ENCODE results near the gene INAFM2.

Gene INAFM2

GRCh38 chr15:40287505-40287904, 36.0 kb upstream of the INAFM2 start:
- DNase-seq (ENCODE audit: low read depth in 3 of 3, low spot score in 1 of 3), result no peak

GRCh38 chr15:40287968-40288367, 35.5 kb upstream of the INAFM2 start:
- DNase-seq (ENCODE audit: low read depth in 3 of 3, low spot score in 1 of 3), result no peak

DNA sequence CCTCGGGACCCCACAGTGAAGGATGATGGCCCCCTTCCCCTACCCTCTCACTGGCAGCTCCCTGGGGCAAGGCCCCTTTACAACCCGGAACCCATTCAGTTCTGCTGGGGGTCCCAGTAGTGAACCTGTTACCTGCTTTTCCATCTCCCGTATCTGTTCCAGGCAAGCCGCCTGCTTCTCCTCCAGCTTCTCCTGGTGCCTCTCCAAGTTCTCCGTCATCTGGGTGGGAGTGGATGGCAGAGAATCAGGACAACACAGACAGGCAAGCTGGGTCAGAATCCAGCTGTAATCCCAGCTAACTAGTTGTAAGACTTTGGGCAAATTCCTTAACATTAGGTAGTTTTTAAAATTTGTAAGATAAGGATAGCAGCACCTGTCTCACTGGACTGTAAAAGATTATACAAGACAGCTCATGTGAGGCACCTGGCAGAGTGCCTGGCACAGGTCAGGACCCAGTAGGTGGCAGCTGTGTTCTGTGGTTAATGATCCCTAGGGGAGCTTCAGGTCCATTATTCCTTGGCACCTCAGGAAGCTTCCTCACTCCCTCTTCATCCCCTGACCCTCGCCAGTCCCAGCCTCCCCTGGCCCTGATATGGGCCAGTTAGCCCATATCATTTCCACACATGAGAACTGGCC, 34.2 kb upstream of the INAFM2 start:
- no peak for DNase-seq (ENCODE audit: low read depth in 3 of 3, low spot score in 1 of 3)

DNA sequence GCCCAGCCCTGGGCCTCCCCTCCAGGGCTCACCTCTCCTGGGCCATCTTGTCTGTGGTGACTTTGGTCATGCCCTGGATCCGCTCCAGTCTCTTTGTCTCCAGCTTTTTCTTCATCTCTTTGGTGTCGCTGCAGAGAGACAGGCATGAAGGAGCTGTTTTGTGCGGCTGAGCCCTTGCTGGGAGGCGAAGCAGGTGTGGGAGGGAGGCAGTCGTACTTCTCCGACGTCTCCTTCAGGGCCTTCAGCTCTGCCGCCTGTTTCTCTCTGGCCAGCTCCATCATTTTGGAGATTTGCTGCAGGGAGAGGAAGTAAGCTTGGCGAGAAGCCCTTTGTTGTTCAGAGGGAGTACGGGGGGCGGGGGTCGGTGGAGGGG, 33.0 kb upstream of the INAFM2 start:
- DNase-seq (ENCODE audit: low read depth in 3 of 3, low spot score in 1 of 3), result no peak

GRCh38 chr15:40290918-40291574, 32.4 kb upstream of the INAFM2 start:
- no peak for DNase-seq (ENCODE audit: low read depth in 3 of 3, low spot score in 1 of 3)

GRCh38 chr15:40292246-40292645, 31.2 kb upstream of the INAFM2 start:
- no peak for DNase-seq (ENCODE audit: low read depth in 3 of 3, low spot score in 1 of 3)

- DNase-seq (ENCODE audit: low read depth in 3 of 3, low spot score in 1 of 3), result no peak
Observed at GRCh38 chr15:40293006-40293405, 30.5 kb upstream of the INAFM2 start.

DNA sequence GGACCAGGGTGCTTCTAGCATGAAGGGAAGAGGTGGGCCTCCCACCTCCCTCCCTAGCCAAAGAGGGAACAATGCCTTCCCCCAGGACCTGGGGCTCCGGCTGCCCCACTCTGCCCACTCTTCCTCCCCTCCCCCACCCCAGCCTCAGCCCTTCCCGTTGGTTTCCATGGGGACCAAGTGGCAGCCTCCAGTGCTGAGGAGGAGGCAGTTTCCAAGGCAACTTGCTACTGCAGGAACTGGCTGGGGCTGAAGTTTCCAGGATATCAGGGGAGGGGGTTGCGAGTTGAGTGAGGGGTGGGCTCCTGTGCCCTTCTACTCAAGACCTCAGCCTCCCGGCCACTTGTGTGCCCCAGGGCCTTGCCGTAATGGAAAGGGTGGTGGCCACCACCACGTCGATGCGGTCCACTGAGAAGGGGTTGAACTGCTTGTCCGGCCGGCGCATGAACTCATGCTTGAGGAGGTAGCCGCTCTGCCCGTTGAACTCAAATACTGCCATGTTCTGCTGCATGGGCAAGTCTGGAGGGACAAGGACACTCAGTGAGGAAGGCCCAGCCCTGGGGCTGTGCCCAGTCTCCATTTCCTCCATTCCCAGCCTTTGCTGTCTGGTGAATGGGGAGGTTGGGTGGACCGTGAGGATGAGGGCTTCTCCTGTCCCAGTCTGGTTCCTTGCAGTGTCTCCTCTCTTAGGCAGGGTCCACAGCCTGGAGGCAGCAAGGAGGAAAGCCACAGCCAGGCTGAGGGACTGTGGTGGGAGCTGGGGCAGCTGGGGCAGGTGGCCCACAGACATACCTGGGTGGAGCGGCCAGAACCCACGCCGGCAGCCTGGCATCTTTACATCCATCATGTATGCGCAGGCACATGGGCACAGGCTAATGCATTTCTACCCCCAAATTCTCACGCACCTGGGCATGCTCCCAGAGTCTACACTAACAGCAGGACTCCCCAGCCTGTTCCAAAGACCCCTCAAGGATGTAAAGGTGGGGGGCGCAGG, 29.3 kb upstream of the INAFM2 start:
- no peak for DNase-seq (ENCODE audit: low read depth in 3 of 3, low spot score in 1 of 3)

DNA sequence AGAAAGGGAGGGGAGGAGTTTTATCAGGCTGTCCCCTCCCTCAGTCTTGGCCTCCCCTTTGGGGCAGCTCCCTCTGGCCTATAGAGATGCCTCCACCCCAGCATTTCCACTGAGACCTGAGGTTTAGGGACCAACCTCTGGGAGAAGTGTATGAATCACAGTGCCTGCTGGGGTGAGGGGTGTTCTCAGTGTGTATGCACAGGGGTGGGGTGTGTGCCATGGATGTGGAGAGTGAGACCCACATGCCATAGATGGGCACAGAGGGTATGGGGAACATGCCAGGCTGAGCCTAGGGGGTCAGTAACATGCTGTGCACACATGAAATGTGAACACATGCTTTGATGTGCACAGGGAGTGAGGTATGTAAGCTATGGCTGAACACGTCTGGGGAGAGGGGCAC, 28.2 kb upstream of the INAFM2 start:
- DNase-seq (ENCODE audit: low read depth in 3 of 3, low spot score in 1 of 3), result no peak

DNA sequence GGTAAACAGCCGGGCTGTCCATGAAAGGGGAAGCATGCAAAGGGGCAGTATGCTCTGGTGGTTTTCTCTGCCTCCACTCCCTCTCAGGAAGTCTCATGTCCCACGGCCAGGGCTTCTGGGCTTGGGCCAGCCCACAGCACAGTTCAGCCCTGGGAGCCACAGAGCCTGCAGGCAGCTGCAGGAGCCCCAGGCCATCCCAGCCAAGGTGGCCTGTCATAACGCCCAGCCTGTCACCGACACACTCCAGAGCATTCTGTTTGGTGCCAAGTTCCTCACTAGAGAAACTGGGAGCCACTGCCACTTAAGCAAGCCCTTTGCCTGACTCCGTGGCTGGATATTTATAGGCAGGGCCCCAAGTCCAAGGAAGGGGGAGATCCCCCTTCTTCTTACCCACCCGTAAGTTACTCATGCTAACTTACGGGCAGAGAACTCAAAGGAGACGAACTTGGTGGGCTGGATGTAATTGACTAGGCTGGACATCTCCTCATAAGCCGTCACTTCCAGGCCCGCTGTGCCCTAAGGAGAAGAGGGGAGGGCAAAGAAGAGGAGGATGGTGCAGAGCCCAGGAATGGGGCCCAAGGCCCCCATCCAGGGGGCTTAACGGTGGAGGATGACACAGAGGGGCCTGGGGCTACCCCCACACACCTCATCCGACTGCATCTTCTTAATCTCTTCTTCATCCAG, 27.5 kb upstream of the INAFM2 start:
- DNase-seq (ENCODE audit: low read depth in 3 of 3, low spot score in 1 of 3), result no peak

DNA sequence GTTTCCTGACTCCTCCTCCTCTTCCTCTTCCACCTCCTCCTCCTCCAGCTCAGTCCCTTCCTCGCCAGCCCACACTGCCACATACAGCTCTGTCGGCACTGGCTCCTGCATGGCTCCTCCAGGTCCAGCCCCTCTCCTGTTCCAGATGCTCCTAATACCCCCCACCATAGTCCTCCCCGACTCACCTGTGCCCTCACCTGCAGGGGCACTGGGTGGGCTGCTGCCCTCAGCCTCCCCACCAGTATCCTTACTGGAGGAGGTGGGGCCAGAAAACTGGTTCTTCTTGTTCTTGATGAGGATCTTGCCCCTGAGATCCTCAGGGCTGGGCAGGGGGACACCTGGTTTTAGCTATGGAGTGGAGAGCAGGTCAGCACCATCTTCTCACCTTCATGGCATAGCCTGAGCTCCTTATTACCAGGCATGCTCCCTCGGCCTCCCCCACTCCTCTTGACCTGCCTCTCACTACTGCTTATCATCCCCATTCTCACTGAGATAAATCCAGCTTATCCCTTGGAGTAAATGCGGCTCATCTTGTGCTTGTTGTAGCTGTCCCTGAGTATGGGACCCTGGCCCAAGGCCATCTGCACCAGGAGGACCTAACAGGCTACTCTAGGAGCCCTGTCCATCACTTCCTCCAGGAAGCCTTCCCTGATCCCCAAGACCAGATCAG, 26.8 kb upstream of the INAFM2 start:
- no peak for DNase-seq (ENCODE audit: low read depth in 3 of 3, low spot score in 1 of 3)

- no peak for DNase-seq (ENCODE audit: low read depth in 3 of 3, low spot score in 1 of 3)
Observed at GRCh38 chr15:40297356-40297755, 26.1 kb upstream of the INAFM2 start.

DNA sequence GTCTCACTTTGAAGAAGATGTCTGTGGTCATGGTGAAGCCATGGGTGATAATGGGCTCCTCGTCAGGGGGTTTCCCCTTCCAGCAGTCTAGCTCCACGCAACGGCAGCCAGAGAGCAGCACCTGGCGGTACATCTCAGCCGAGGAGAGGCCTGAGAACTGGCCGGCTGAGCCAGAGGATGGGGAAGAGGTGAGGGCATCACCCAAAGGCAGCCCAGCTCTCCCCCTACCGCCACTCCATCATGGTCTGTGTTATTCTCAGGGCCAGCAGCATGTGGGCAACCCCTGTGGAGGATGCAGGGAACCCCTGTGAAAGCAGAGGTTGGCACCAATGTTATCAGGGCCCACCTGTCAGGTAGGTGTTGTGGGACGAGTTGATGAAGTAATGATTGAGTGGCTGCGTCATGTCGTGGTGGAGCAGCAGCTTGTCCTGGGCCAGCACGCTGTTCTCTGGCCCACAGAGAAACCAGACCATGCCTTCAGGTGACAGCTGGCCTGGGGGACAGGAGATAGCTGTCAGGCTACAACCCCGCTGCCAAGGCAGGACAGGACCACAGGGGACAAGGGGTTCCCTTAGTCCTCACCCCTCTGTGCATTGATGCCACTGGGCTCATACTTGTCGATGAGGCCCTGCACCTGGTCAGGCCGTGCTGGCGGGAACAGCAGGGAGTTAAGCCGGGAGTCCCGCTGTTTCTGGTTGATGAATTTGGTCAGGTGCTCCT, 25.1 kb upstream of the INAFM2 start:
- DNase-seq (ENCODE audit: low read depth in 3 of 3, low spot score in 1 of 3), result no peak

DNA sequence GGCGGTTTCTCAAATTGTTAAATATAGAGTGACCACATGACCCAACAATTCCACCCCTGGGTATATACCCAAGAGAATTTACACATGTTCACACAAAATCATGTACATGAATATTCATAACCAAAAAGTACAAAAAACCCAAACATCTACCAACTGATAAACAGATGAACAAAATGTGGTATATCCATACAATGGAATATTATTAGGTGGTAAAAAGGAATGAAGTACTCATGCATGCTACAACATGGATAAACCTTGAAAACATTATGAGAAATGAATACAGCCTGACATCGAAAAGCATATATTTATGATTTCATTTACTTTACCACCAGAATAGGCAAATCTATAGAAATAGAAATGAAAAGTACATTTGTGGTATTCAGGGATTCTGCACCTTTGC, 23.1 kb upstream of the INAFM2 start:
- DNase-seq (ENCODE audit: low read depth in 3 of 3, low spot score in 1 of 3), result no peak

- DNase-seq (ENCODE audit: low read depth in 3 of 3, low spot score in 1 of 3), result no peak
Observed at GRCh38 chr15:40300771-40301170, 22.7 kb upstream of the INAFM2 start.

DNA sequence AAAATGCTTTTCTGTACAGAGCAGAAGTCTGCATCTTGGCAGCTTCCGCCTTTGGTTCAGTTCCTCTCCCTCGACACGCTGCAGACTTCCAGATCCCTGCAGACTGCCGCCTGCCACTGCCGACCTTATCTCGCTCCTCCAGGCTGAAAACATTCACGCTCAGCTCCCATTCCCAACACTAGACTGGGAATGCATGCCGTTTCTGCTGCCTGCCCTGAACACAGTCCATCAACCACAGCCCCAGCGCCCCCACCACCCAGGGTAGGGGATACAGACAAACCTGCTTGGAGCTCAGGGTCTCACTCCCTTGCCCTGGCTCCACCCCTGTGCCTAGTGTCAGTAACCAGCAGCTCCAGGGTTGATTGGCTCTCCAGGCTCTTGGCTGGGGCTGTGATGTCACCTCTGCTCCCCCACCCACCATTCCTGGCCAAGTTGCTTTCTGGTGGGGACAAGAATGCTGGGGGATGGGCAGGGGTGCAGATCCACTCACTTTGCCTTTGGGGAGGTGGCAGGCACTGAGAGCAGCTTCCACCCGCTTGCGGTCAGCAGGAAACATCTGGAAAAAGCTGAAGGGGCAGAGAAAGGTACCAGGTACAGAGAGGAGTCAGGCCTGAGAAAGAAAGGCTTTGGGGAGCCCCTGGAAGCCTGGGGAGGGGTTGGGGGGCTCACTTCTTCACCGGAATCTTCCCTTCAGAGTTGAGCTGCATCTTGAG, 21.9 kb upstream of the INAFM2 start:
- no peak for DNase-seq (ENCODE audit: low read depth in 3 of 3, low spot score in 1 of 3)

GRCh38 chr15:40302288-40302886, 21.1 kb upstream of the INAFM2 start:
- DNase-seq (ENCODE audit: low read depth in 3 of 3, low spot score in 1 of 3), result no peak

GRCh38 chr15:40302981-40303380, 20.5 kb upstream of the INAFM2 start:
- no peak for DNase-seq (ENCODE audit: low read depth in 3 of 3, low spot score in 1 of 3)

DNA sequence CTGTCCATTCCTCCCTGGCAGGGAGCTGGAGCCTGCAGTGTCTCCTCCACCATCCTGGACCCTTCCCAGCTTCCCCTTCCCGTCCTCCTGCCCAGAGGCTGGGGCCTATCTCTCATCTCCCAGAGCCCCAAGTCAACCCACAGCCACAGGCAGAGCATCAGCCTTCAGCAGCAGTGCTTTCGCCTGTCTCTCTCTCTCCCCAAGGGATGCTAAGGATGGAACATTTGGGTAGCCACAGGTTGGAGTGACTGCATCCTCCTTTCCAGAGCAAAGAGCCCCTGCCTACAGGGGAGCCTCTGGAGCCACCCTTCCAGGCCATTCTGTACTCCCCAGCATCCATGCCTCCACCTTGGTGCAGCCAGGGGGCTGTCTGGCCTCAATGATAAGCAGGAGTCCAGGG, 19.9 kb upstream of the INAFM2 start:
- no peak for DNase-seq (ENCODE audit: low read depth in 3 of 3, low spot score in 1 of 3)

All from stimulated activated CD4-positive, alpha-beta T cell treated with anti-CD3 and anti-CD28 coated beads, TNF-alpha, amount 100 ng/mL, for 1 hour (primary cell).